Measurements from ENCODE around the gene PSD2.

GRCh38 chr5:139837711-139838380, 42.2 kb downstream of the PSD2 start:
- TF ChIP-seq CTCF (IDR thresholded peaks at IDR 0.05 in 2 of 3, conservative IDR thresholded peaks at IDR 0.05 in 1 of 3; ENCODE audit: borderline replicate concordance in 1 of 3, insufficient read depth in 1 of 3, low read depth in 2 of 3, low read length in 2 of 3) (no peak), JUND (IDR thresholded peaks at IDR 0.05) (no peak), CEBPB (IDR thresholded peaks at IDR 0.05; ENCODE audit: low read depth) (no peak), EZH2 (IDR thresholded peaks at IDR 0.05) (no peak), MAX (IDR thresholded peaks at IDR 0.05) (no peak)
